ENCODE data around the gene ARHGEF3.
A peak's percentile ranks its signal among the peaks of the same experiment; 100 is the strongest.

ARHGEF3 gene

GRCh38 chr3:56796202-56796601 lies 5.5 kb downstream of the ARHGEF3 start:
- no peak for DNase-seq (ENCODE audit: low read depth, low spot score)

DNA sequence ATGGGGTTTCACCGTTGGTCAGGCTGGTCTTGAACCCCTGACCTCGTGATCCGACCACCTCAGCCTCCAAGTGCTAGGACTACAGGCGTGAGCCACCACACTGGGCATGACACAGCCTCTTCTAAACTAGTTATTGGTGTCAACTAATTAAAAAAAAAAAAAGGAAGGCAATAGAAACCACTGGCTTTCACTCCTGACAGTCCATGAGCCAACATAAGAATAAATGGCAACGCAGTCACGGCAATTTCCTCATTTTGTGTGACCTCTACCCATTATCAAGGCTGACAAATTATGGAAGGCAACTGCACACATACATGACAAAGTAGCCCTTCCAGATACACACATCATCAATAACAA lies 5.9 kb downstream of the ARHGEF3 start:
- DNase-seq (ENCODE audit: low read depth, low spot score) = no peak

DNA sequence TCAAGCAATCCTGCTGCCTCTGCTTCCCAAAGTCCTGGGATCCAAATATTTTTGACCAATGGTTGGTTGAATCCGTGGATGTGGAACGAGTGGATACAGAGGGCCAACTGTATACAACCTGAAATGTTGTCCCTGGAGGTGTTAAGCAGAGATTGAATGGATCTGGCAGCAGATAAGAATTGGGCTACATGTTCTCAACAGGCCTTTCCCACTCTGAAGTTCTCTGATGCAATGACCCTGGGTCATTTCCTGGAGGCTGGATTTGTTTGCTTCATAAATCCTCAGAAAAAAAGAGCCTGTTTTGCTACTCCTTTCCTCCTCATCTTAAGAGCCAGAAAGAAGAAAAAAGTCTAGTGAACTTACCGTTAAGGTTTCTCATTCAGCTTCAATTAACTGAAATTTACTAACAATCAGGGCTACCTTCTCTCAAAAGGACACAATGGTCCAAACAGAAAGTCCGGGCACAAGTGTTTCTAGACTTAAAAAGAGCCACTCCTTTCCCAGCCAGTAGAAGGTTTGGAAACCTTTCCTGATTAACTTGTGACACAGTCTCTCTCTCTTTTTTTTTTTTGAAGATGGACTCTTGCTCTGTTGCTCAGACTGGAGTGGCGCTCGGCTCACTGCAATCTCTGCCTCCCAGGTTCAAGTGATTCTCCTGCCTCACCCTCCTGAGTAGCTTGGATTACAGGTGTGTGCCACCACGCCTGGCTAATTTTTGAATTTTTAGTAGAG lies 6.5 kb downstream of the ARHGEF3 start:
- no peak for DNase-seq (ENCODE audit: low read depth, low spot score)

DNA sequence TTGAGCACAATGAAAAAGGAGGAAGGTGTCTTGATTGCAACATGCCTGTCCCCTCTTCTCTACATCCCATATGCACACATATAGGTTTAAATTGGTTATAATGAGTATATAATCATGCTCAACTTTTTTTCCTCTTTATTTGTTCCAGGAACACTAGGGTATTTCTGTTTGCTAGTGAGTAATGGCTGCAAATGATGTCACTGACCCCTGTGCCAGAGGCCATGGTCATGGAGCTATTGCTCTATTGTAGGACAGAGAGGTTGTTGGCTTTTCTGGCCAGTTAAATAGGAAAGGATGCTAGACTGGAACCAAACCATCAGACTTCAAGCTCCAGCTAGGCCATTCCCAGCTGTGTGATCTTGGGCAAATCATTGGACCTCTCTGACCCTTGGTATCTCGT lies 9.6 kb downstream of the ARHGEF3 start:
- no peak for DNase-seq (ENCODE audit: low read depth, low spot score)

- no peak for DNase-seq (ENCODE audit: low read depth, low spot score)
Observed at GRCh38 chr3:56790016-56790821, 11.5 kb downstream of the ARHGEF3 start.

DNA sequence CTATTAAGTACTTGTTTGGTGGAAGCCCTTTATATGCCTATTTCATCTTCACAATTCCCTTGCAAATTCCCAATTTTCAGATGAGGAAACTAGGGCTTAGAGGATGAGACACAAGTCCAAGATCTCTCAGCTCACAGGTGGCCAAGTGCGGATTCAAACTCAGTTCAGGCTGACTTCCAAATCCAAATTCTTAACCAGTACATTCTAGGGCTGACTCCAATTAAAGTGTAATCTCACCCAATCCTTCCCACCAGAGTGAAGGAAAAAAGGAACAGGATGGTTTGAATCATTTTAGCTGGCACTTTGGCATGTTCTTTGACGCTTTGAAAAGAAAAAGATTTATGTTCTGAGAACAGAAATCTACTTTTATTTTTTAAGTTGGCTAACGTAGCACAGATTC lies 12.7 kb downstream of the ARHGEF3 start:
- DNase-seq (ENCODE audit: low read depth, low spot score) = no peak

DNA sequence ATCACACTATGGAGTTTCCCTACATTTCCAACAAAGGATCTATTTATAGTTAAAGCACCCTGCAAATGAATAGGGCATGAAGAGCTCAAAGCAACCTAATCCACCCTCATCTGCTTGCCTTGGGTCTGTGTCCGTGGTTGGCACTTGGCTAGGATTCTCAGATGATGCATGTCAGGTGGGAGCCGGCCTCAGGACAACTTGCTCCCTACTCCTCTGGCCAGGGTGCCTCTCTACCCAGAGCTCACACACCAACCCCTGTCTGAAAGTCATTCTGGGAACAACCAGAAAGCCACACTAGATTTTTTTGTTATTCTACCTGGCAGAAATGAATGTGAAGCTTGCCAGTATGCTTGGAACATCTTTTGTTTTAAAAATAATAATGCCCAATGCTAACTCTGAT lies 13.2 kb downstream of the ARHGEF3 start:
- DNase-seq (ENCODE audit: low read depth, low spot score) = no peak

- DNase-seq (ENCODE audit: low read depth, low spot score) = no peak
Observed at GRCh38 chr3:56787784-56788256, 13.9 kb downstream of the ARHGEF3 start.

- DNase-seq (ENCODE audit: low read depth, low spot score) = no peak
Observed at GRCh38 chr3:56787258-56787775, 14.4 kb downstream of the ARHGEF3 start.

GRCh38 chr3:56785499-56785898 lies 16.2 kb downstream of the ARHGEF3 start:
- no peak for DNase-seq (ENCODE audit: low read depth, low spot score)

- no peak for DNase-seq (ENCODE audit: low read depth, low spot score)
Observed at GRCh38 chr3:56784448-56785001, 17.2 kb downstream of the ARHGEF3 start.

DNA sequence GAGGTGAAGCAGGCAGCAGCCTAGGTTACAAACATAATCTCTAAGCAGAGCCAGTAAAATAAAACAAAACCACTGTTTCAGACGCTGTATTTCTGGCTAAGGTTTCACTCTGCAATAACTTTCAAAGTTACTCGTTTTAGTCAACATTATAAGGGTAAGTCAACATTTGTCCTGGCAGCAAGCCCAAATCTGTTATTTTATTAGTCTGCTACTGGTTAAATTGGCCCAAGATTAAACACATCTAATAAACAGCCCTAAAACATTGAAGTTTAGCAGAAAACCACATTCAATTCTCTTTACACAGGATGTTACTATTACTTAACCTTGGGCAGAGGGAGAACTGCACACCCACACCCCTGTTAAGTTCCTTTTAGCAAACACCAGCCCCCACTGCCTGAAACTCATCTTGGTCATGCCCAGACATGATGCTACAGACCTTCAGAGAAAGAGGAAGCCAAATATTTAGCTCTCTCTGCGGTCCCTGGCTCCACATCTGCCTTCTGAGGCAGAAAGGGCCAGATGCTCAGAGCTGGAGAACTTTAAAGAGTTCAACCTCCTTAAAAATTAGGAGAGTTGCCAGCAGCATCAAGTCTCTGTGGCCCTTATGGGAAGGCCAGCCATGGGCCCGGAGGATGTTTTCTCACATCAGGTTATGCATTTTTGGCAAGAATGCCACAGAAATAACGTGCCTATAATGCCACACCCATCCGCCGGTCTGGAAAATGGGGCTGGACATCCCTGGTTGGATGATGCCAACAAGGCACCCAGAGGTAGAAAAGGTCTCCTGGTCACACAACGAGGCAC lies 17.9 kb downstream of the ARHGEF3 start:
- peak; percentile 63 for DNase-seq (ENCODE audit: low read depth, low spot score)

DNA sequence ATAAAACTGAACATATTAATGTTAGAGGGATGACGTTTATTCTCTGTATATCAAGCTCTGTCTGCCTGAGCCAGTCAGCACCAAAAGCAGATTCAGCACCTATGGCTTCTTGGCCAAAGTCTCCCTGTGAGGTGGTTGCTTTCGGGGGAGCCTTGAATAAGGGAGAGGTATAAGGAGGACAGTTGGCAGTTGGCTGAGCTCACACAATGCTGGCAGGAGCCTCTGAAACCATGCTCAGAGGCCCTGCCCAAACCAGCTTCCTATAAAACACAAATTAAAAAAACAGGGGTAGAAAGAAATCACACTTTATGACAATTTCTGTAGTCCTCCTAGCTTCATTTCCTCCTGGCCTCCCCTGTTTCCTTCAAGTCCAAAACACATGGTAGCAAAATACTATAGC lies 18.8 kb downstream of the ARHGEF3 start:
- no peak for DNase-seq (ENCODE audit: low read depth, low spot score)

GRCh38 chr3:56782215-56782614 lies 19.5 kb downstream of the ARHGEF3 start:
- no peak for DNase-seq (ENCODE audit: low read depth, low spot score)

- DNase-seq (ENCODE audit: low read depth, low spot score) = no peak
Observed at GRCh38 chr3:56781762-56782161, 20.0 kb downstream of the ARHGEF3 start.

- no peak for DNase-seq (ENCODE audit: low read depth, low spot score)
Observed at GRCh38 chr3:56780936-56781335, 20.8 kb downstream of the ARHGEF3 start.

DNA sequence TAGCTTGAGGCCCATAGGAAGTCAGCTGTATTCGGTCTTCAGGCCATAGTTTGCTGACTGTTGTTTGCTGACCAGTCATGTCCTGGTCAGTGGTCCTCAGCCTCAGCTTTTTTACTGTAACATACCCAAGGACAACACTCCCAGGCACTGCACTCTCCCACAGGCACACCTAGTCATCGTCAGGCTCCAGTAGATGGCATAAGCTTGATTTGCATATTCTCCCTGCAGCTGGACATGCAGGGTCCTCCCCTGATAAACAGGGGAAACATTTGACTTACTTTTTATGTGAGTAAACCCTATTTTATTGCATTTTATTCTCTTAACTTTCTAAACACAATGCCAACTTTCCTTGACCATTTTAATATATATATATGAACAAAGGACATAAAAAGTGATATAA lies 22.9 kb downstream of the ARHGEF3 start:
- no peak for DNase-seq (ENCODE audit: low read depth, low spot score)

GRCh38 chr3:56776556-56776950 lies 25.2 kb downstream of the ARHGEF3 start:
- no peak for DNase-seq (ENCODE audit: low read depth, low spot score)

DNA sequence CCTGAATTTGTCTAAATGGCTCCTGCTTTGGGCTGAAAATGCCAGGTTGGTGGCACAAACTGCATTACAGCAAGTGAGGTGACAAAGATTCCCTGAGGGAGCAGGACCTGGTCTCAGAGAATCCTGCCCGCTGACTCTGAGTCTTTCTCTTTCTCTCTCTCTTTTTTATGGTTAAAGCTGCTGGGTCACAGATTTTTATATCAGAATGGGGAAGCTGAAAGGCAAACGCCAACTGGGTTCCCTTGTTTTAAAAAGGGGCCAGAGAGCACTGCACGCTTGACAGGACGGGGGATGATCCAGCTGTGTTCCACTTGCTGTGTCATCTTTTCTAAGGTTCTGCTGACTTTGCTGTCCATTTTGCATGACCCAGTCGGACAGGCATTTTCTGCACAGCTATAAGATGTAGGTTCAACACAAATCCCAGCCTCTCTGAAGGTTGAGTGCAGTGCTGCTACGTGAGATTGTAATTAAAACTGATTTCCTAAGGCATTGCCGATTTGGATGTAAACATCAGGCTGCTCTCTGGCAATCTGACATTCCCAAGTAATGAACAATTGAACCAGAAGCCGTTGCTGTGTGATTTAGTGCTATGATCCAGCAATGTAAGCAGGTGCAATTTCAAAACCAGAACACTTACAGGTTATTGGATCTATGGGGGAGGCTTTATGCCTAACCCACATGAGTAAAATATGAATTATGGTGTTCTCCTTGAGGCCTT lies 25.8 kb downstream of the ARHGEF3 start:
- DNase-seq (ENCODE audit: low read depth, low spot score) = no peak

- DNase-seq (ENCODE audit: low read depth, low spot score) = no peak
Observed at GRCh38 chr3:56775445-56775837, 26.3 kb downstream of the ARHGEF3 start.

GRCh38 chr3:56773986-56774385 lies 27.8 kb downstream of the ARHGEF3 start:
- DNase-seq (ENCODE audit: low read depth, low spot score) = no peak

All from brain pericyte (primary cell).